HEK293 (cell line): ENCODE measurements around the gene DYNLL1.

ENCODE experiments used
- CTCF ChIP-seq: fragments of 450-650 bp; formaldehyde crosslinking; IDR thresholded peaks from 2 replicates; pipeline ENCODE4 v1.5.1; 2016; ENCODE audit warnings: missing biosample characterization, missing genetic modification characterization
- KLF7 ChIP-seq: fragments of 450-650 bp; formaldehyde crosslinking; IDR thresholded peaks from 2 replicates; pipeline ENCODE4 v1.5.1; 2016; ENCODE audit warnings: missing biosample characterization, missing genetic modification characterization, borderline replicate concordance
- PBX3 ChIP-seq: sonication (generic); formaldehyde crosslinking; IDR thresholded peaks from 2 replicates; pipeline ENCODE4 v1.8.1; 2022; ENCODE audit warnings: mild to moderate bottlenecking, moderate library complexity, missing genetic modification reagents
- PRDM1 ChIP-seq: fragments of 450-650 bp; formaldehyde crosslinking; IDR thresholded peaks from 2 replicates; pipeline ENCODE4; 2016; ENCODE audit warnings: missing biosample characterization, missing genetic modification characterization
- PRDM4 ChIP-seq: fragments of 450-650 bp; formaldehyde crosslinking; IDR thresholded peaks from 2 replicates; pipeline ENCODE4 v1.5.1; 2017; ENCODE audit warnings: missing biosample characterization, missing genetic modification characterization
- SALL2 ChIP-seq: fragments of 450-650 bp; formaldehyde crosslinking; IDR thresholded peaks from 2 replicates; pipeline ENCODE4 v1.5.0; 2017; ENCODE audit warnings: missing biosample characterization, mild to moderate bottlenecking, missing genetic modification characterization, borderline replicate concordance
- TRIM28 ChIP-seq: IDR thresholded peaks from 2 replicates; pipeline ENCODE4 v1.6.1; 2011; ENCODE audit warnings: low read length, control low read depth, borderline replicate concordance
- ZBTB49 ChIP-seq: fragments of 450-650 bp; formaldehyde crosslinking; IDR thresholded peaks from 2 replicates; pipeline ENCODE4 v1.5.1; 2016; ENCODE audit warnings: missing biosample characterization, missing genetic modification characterization, low read depth
- ZBTB7A ChIP-seq: fragments of 450-650 bp; formaldehyde crosslinking; IDR thresholded peaks from 2 replicates; pipeline ENCODE4 v1.5.1; 2016; ENCODE audit warnings: low read depth, missing biosample characterization, missing genetic modification characterization
- ZNF274 ChIP-seq, 2 experiments: fragments of 200-500 bp in 1 of 2; fragments of 450-650 bp in 1 of 2; sonication (Bioruptor generic) in 1 of 2; formaldehyde crosslinking in 1 of 2; IDR thresholded peaks; 2 replicates each; pipeline versions ENCODE4 v1.5.1 to v1.6.1; 2014 to 2016; ENCODE audit warnings: borderline replicate concordance in 1 of 2, inconsistent platforms in 1 of 2, low read length in 1 of 2, missing biosample characterization in 1 of 2, missing genetic modification characterization in 1 of 2
- ZNF292 ChIP-seq: fragments of 450-650 bp; formaldehyde crosslinking; IDR thresholded peaks from 2 replicates; pipeline ENCODE4 v1.5.1; 2016; ENCODE audit warnings: low read depth, missing biosample characterization, missing genetic modification characterization, borderline replicate concordance

GRCh38 chr12:120544691-120545090 is 48.8 kb downstream of the DYNLL1 start:
- TF ChIP-seq ZBTB7A (tag by site-specific recombination) (no peak), TRIM28 (no peak), PBX3 (CRISPR knock-in tag) (no peak), ZBTB49 (no peak), CTCF (tag by site-specific recombination) (no peak), ZNF292 (tag by site-specific recombination) (no peak), PRDM1 (tag by site-specific recombination) (no peak), PRDM4 (tag by site-specific recombination) (no peak), SALL2 (tag by site-specific recombination) (no peak), KLF7 (tag by site-specific recombination) (no peak), ZNF274 (IDR thresholded peaks at IDR 0.05; ENCODE audit: low read length) (no peak), ZNF274 (tag by site-specific recombination; IDR thresholded peaks at IDR 0.05; ENCODE audit: borderline replicate concordance) (no peak)
